Pulmonary artery endothelial cell (primary cell): ENCODE results near the gene SPOCK3. TPM values are rescaled to one million over a fixed set of nuclear protein-coding genes. Genes with fewer than 3 reads are reported as not detected.
"Not testable (repeated sequence)": the region's sequence is repeated elsewhere in the genome, so short reads cannot be mapped to it uniquely, and the experiment has no call there.

Experiments
- DNase-seq: peaks from one replicate; pipeline ENCODE4 v3.0.0-alpha.2; 2011; ENCODE audit warnings: low read depth, low spot score
- total RNA-seq: library from RNA; depleted of rRNA; stranded (reverse); fragments of >200 nt; gene quantifications from 2 replicates; pipeline ENCODE4 v1.2.3, GENCODE V29; 2014

SPOCK3 gene
- not detected in 2 replicates for total RNA-seq

DNA sequence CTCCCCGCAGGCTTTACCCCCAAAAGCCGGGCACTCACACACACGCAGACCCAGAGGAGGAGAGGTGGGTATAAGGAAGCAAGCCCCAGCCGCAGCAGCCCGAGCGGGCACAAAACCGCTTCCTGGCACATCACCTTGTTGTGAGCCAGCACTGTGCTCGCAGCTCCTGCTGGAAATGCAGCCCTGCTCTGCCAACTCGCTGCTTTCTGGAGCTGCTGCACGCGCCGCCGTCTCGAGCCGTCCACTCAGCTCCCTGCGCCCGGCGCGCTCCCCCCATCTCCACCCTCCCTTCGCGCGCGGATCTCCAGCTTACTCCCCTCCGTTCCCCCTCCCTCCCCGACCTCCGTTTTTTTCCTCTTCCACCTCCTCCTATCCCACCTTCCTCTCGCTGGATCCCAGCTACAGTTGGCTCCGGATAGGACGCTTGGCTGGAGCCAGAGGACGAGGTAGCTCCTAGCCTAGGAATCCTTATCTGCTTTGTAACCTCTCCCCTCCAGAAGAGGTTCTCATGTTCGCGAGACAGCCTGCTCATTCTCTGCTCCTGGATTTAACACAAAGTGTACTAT, at the start of gene SPOCK3:
TSS of gene SPOCK3 (minus strand) at position 179 of the 566 bp plus-strand sequence.
- no peak for DNase-seq

DNA sequence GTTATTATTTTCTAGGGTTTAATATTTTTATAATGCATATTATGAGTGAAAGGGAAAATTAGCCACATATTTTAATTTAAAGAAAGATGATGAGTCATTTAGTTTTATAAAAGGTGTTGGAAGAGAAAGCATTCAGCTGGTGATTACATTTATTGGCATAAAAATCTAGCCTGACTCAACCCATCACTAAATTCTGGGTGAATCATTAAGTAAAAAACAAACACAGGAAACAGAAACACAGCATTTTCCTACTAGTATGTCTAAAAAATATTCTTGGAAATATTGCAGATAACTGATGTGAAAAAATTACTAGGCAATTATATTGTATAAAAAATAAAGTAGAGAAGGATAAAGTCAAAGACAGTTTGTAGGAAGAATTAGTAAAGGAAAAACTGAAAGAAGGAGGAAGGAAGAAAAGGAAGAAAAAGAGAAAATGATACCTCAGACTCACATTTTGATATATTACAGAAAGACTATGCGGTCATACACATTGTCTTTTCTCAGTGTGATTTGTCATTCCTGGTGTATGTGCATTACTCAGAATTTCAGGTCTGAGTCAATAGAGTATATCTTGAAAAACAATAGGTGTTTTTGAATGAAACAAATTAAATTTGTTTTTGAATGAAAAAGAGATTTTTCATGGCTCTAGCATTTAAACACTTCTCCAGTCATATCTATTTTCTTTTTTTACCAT, 48.0 kb upstream of the SPOCK3 start:
- DNase-seq: no peak

DNA sequence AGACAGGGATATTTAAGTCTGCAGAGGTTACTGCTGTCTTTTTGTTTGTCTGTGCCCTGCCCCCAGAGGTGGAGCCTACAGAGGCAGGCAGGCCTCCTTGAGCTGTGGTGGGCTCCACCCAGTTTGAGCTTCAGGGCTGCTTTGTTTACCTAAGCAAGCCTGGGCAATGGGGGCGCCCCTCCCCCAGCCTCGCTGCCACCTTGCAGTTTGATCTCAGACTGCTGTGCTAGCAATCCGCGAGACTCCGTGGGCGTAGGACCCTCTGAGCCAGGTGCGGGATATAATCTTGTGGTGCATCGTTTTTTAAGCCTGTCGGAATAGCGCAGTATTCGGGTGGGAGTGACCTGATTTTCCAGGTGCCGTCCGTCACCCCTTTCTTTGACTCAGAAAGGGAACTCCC, 47.3 kb upstream of the SPOCK3 start:
- not testable (repeated sequence) for DNase-seq

DNA sequence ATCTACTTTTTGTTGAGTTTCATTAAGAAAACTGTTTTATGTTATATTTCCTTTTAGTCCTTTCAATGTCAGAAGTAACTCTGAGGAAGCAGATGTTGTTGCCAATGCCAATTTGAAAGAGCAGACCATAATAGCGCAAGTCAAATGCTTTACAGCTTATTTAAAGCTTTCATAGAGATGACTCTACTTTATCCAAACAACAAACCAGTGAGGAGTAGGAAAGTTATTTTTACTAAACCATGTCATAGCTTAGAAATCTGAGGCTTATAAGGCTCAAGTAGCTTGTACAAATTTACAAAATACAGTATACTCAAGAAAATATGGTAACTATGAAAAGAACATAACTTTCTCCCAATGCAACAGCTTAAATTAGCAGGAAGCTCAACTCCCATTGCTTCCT, 40.1 kb upstream of the SPOCK3 start:
- DNase-seq: no peak

DNA sequence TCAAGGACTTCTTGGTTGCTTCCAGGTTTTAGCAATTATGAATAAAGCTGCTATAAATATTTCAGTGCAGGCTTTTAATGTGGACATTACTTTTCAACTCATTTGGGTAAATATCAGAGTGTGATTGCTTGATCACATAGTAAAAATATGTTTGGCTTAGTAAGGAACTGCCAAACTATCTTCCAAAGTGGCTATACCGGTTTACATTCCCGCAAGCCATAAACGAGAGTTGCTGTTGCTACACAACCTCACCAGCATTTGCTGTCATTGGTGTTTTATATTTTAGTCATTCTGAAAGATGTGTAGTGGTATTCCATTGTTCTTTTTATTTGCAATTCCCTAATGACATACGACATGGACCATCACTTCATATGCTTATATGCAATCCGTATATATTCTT, 30.9 kb upstream of the SPOCK3 start:
- DNase-seq: no peak

DNA sequence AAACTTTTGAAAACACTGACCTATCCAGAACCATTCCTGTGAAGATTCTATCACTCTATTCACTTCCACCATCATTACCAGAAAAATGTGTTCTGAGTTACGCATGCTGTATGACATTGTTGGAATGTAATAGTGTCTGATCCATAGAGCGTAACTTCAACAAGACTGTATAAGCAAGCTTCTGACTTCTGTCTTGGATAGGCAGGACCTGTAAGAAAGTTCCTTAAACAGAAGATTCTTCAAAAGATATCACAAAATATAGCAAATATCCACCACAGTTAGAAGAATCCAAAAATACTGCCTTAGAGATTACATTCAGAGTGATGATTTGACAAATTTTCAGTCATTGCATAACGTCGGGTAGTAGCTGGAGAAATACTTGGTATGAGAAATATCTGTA, 14.0 kb upstream of the SPOCK3 start:
- no peak for DNase-seq

DNA sequence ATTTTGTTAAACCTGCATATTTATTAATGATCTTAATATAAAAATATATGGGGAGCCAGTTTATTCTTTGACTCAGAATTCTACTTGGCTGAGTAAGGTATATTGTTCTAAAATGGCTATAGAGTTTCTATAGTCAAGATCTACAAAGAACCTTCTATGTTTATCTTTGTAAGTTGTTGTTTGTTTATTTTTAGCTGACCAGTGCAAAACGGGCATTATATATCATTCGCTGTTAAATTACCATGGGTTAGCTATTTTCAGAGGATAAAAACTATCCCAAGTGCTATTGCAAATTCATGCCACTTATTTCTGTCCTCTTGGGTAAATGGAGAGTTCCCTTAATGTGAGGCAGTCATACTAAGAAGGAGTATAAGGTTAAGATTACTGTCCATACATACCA, 5.3 kb upstream of the SPOCK3 start:
- DNase-seq: no peak

DNA sequence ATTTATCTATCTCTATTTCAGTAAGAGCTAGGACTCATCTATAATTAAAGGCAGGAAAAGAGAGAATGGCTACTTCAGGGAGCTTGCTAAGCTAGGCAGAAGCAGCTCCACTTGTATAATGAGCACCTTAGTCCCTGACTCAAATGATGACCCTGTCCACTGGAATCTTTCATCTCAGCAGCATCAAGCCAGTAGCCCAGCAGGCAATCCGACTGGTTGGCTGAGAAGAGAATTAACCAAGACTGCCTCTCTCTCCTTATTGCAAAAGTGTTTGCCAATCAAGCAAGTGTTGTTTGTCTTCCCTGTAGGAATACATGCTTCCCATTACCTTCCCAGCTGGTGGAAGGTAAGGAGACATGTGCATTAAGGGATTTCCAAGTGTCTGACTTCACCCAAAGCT, 3.9 kb upstream of the SPOCK3 start:
- DNase-seq: no peak

DNA sequence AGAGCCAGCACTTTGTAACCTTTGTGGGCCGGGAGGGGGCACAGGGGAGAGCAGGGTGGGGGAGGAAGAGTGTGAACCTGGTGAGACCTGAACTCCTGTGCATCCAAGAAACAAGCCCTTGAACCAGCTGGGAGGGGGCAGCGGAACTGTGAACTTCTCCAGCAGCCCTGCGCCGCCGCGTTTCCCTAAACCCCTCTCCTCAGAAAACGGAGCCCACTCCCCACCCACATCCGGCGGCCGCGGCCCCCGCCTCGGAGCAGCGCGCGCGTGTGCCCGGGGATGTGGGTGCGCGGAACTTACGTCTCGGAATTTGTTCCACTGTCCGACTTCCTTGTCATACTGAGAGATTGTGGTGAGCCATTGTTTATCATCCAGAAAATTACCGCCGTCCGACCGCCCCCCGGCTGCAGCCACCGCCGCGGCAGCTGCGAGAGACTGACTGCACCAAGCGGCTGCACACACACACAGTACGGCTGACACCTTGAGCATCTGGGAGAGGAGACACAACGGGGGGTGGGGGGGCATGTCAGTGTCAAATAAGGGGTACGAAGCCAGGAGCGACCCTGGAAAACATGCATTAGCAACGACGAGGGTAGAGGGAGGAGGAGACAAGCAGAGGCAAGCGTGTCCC, 494 bp downstream of the SPOCK3 start:
- DNase-seq: no peak

DNA sequence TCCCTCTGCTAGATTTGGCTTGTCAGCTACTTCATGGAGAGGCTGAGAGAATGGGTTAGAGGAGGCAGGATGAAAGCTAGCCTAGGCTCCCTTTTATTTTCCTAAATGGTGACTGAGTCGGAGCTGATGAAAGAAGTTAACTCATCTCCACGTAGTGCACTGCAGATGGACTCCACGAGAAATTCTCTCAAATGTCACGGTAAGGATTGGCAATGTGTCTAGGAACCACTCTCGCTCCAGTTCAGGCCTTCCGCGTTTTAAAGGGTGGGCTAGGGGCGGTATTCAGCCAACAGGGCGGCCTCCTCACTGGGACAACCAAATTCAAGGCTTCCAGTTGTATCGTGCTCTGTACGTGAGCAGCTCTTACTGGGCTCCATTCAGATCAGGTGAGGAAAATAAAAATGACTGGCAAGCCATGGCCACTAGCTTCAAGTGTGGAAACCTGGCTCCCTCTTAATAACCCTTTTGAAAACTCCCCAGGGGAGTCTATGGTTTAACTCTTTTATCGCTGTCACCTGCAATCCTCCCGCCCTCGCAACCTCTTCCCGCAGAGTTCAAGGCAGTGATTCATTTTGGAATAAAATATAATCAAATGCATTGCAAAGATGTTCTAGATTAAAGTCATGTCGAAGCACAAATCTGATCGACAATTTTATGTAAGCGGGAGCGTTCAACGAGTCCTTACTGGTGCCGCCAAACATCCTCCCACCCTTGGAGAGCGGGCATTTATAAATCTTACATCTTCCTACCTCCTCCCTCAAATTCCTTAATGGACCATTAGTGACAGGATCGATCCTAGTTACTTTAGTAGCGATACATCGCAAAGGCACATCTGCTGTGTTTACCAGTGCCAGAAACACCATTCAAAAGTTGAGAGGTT, 1.2 kb downstream of the SPOCK3 start:
- no peak for DNase-seq

DNA sequence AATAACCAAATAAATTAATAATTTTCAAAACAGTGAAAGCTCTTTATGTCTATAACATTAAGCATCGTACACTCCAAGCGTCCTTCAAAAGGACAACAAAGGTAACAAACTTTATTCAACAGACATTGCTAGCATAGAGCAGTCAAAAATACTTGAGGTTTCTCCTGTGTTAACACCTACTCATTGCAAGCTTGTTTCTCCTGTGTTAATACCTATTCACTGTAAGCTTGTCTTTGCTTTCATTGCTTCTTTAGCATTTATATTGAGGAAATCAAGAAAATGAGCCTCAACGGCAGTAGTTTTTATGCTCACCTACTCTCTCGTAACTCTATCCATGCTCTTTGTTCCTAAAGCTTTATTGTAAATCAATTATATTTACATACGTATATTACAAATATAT, 3.5 kb downstream of the SPOCK3 start:
- DNase-seq: no peak

DNA sequence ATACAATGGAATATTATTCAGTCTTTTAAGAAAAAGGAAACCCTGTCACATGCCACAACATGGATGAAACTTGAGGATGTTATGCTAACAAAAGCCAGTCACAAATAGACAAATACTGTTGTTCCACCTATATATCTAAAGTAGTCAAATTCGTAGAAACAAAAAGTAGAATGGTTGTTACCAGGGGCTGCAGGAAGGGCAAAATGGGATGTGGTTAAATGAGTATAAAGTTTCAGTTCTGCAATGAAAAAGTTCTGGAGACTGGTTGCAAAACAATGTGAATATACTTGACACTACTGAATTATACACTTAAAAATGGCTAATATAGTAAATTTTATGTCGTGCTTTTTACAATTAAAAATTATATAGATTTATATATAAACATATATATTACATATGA, 12.2 kb downstream of the SPOCK3 start:
- no peak for DNase-seq

DNA sequence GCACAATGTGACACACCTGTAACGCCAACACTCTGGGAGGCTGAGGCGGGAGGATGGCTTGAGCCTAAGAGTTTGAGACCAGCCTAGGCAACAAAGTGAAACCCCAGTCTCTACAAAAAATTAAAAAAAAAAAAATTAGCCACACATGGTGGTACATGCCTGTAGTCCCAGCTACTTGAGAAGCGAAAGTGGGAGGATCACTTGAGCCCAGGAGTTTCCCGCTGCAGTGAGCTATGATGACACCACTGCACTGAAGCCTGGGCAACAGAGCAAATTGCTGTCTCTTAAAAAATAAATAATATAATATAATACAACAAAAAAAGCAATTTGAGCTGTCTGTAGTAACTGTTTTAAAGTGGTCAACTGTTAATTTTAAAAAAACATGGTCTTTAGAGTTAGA, 13.2 kb downstream of the SPOCK3 start:
- DNase-seq: no peak

DNA sequence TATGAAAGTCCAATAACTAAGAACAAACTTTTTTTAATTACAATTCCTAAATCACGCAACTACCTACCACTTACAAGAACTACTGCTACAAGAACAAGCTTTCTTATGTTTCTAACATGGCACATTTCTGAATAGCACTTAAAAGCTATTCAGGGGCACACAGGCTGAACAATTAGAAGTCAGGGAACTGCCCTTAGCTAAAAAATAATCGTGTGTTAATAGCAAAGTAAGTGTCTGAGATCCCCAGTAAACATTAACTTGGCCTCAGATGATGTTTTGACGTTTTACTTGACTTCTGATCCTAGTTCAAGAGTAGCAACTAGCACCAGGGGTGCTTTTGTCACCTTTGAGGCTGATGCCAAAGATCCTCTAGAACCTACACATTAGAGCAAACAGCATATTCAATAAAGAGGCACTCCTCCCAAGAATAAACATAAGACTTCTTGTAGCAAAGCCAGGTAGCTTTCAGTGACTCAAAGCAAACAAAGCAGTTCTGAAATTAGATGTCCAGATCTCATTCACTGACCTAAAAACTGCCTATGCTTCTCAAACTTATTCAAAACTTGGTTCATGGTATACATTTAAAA, 16.2 kb downstream of the SPOCK3 start:
- DNase-seq: no peak

DNA sequence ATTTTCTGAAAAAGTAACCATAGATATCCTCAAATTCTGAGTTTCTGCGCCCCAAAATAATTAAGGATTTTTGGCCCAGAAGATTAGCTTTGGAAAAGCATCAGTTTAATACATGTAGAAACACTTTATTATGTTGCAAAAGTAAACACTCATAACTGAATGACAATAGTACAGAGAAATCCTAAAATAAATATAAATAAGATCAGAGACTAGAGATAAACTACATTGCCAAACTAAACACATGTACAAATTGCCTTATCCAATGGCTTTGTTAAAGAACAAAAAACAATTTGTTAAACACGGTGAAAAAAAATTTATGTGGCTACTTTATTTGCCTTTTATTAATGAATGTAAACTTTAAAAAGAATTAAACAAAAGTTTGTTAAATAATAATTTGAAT, 17.5 kb downstream of the SPOCK3 start:
- no peak for DNase-seq

DNA sequence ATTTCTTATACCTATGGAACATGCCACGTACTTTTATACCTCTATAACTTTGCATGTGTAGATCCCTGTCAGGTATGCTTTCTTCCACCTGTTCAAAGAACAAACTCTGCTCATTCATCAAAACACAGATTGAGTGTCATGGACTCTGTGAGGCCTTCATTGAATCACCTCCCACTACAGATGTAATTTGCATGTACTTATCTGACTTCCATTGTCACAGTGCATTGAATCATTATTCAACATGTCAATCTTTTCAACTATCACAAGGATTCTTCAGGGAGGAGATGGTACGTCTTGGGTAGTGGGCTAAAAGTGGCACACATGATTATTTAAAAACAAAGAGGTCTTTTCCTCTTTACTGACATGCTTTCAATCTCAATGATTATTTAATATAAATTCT, 24.1 kb downstream of the SPOCK3 start:
- no peak for DNase-seq

DNA sequence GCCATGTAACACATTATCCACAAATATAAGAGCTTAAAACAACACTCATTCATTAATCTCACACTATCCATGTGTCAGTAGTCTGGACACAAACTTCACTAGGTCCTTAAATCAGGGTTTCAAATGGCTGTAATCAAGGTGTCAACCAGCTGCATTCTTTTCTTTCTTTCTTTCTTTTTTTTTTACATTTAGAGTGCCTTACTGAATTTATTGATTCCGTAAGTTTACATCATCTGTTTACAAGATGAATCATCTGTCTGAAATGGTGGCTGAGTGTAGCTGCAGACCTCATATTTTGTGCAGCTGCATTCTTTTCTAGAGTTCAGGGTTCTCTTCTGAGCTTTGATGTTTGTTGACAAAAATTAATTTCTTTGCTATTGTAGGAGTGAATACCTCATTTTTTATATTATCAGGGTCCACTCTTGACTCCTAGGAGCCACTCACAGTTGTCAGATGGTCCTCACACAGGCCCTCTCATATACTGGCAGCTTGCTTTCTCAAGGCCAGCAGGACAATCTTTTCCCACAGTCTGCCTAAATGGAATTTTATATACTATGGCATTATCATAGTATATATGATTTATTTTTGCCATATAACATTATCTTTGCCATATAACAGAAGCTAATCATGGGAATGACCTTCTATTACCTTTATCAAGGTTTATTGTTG, 37.8 kb downstream of the SPOCK3 start:
- DNase-seq: no peak

DNA sequence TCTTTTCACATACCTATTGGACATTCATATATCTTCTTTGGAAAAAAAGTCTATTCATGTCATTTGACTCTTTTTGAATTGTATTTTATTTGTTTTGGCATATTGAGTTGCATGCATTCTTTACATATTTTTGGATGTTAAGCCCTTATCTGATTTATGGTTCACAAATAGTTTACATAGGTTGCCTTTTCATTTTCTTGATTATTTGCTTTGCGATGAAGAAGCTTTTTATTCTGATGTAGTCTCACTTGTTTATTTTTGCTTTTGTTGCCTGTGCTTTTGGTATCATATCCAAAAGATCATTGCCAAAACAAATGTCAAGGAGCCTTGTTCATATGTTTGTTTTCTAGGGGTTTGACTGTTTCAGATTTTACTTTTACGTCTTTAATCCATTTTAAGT, 43.9 kb downstream of the SPOCK3 start:
- DNase-seq: no peak

DNA sequence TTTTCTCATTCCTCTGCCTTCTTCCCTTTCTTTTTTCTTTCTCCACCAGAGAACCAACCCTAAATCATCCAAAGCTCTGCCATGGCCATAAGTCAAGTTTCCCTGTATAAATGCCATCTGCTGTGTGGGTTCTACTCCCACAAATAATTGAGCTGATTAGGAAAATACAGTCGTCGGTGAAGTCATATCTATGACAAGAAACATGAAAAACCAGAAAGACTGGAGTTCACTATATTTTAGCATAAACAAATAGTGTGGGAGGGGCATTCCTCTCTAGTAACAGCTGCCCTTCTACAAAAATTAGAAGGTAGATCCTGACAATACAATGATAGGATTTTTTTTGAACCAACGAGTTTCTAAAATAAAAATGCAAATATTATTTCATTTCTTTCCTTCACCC, 48.8 kb downstream of the SPOCK3 start:
- no peak for DNase-seq

DNA sequence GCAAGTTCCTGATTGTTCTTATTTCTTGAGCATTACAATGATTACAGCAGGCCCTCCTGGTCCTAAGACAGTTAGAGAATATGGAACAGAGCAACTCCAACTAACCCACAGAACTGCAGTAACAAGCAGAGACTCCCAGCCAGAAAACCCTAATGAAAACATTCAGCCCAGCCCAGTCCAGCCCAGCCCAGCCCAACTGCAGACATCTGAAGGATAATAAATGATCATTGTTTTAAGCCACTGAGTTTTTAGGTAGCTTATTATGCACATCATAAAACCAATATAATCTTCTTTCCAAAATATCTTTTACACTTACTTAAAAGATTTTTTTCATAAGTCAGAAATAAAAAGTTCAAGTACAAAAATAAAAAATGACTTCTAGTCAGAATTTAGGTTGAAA, 51.3 kb downstream of the SPOCK3 start:
- no peak for DNase-seq

DNA sequence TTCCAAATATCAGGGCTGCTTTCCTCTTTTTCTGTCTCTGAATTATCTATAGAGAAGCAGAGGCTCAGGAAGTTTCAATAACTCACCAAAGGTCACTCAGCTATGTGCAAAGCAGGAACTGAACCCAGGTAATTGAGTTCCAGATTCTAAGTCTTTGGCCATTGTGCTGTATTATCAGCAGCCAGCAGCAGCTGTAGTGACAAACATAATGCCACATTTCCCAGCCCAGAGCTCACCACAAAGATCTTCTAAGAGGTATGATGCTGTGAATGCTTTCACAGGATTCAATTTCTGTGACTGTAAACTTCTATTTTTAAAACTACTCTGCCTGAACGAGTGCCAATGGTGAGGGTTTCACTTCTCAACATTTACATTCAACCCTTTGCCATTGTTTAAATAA, 56.4 kb downstream of the SPOCK3 start:
- DNase-seq: no peak
